Activated CD4-positive, alpha-beta T cell treated with anti-CD3 and anti-CD28 coated beads, Interleukin-2, Interleukin-4, amounts not matched to agents 100 ng/mL and 50 ng/mL, durations not matched to agents 16 hours and 8 hours (primary cell): ENCODE data around the gene DYSF.

Experiments
- DNase-seq: peaks from one replicate; pipeline ENCODE4 v3.0.0-alpha.2; 2020; ENCODE audit warnings: low spot score

DYSF gene

GRCh38 chr2:71530211-71530610 is 76.8 kb downstream of the DYSF start:
- no peak for DNase-seq

GRCh38 chr2:71530641-71531332 is 77.4 kb downstream of the DYSF start:
- DNase-seq = peak; percentile 49

GRCh38 chr2:71531522-71532047 is 78.2 kb downstream of the DYSF start:
- peak; percentile 20 for DNase-seq

DNA sequence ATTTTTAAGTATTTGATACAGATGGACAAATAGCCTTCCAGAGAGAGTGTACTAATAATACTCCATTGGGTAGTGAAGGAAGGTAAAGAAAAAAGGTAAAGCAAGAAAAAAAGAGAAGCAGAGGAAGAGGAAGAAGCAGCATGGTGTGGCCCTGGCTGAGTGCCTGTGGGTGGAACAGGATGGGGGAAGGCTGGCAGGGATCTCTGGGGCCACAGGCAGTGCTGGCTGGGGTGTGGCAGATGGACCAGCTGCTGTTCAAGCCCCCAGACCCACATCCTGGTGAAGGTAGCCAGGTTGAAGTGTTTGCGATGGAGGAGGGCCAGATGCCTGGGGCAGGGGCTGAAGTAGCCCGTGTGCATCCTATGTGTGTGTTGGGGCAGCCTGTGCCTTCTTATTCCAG is 79.0 kb downstream of the DYSF start:
- DNase-seq = no peak

- no peak for DNase-seq
Measured at GRCh38 chr2:71534201-71534600, 80.8 kb downstream of the DYSF start.

GRCh38 chr2:71534826-71535225 is 81.5 kb downstream of the DYSF start:
- DNase-seq = no peak

- DNase-seq = no peak
Measured at GRCh38 chr2:71535526-71535925, 82.2 kb downstream of the DYSF start.

GRCh38 chr2:71536226-71536671 is 82.9 kb downstream of the DYSF start:
- DNase-seq = no peak

GRCh38 chr2:71538241-71538640 is 84.9 kb downstream of the DYSF start:
- no peak for DNase-seq

GRCh38 chr2:71538656-71539265 is 85.4 kb downstream of the DYSF start:
- no peak for DNase-seq

- DNase-seq = no peak
Measured at GRCh38 chr2:71540818-71541217, 87.5 kb downstream of the DYSF start.

- no peak for DNase-seq
Measured at GRCh38 chr2:71544919-71545571, 91.7 kb downstream of the DYSF start.

- DNase-seq = peak; percentile 50
Measured at GRCh38 chr2:71545572-71546274, 92.4 kb downstream of the DYSF start.

GRCh38 chr2:71546275-71546638 is 92.9 kb downstream of the DYSF start:
- DNase-seq = no peak

- DNase-seq = no peak
Measured at GRCh38 chr2:71546777-71547281, 93.5 kb downstream of the DYSF start.

DNA sequence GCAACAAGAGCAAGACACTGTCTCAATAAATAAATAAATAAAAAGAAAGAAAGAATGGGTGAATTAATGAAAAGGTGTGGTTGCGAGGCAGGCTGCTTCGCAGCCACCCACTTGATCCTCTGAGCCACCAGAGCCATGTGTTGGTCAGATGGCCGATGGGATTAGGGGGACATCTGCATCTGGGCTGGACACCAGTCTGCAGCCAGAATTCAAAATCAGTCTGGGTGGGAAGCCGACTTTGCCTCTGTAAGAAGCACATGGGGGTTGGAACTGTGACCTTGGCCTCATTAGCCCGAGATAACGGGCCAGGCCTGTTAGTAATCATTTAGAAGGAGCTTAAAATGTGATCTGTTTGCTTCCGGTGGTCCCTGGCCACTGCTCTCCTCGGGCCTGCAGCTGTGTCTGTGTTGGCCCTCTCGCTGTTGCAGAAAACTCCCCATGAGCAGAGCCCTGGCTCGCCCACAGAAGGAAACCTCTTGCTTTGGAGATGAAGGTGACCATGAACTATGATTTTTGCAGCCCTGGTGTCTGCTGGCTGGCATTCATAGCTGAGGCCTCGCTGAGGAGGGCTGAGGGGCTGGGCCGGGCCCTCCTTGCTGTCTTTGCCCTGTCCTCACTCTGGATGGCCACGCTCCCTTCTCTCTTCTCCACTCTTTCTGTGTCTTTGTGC is 94.4 kb downstream of the DYSF start:
- no peak for DNase-seq

- peak; percentile 69 for DNase-seq
Measured at GRCh38 chr2:71548646-71549425, 95.5 kb downstream of the DYSF start.

DNA sequence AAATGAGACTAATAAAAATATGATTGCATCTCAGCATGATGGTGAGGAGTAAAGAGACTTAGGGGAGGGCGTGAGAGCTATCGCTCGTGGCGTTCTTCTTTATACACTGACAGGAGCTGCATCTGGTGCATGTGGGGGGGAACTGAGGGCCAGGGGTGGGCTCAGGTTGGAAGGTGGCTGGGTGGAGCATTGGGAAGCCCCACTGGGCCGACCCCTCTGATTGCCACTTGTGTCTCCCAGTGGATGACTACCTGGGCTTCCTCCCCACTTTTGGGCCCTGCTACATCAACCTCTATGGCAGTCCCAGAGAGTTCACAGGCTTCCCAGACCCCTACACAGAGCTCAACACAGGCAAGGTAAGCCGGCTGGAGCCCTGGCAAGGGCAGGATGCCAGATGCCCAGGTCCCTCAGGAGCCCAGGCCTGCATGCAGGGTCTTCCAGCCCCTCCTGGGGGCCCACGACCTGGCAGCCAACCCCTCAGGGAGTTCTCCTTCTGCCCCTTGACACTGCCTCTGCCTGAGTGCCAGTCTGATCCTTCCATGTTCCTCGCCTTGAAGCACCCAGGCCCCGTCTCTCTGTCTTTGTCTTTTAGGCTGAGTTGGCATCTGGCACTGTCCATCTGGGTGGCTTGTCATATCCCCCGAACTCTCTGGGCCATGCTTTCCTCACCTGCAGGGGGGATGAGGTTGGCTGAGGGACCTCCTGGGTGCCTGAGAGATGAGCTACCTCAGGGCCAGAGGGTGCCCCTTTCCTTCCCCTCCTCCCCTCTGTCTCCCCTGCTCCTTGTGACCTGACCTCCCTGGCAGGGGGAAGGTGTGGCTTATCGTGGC is 97.7 kb downstream of the DYSF start:
- DNase-seq = no peak

- no peak for DNase-seq
Measured at GRCh38 chr2:71551631-71551915, 98.2 kb downstream of the DYSF start.

GRCh38 chr2:71552356-71552755 is 99.0 kb downstream of the DYSF start:
- no peak for DNase-seq
